Neural progenitor cell (in vitro differentiated cells): ENCODE measurements around the gene RASA1.
"Not testable (repeated sequence)": the region's sequence is repeated elsewhere in the genome, so short reads cannot be mapped to it uniquely, and the experiment has no call there.

ENCODE experiments used
- EZH2 ChIP-seq: fragments of 200-600 bp; sonication (generic); IDR thresholded peaks from 2 replicates; pipeline ENCODE4 v1.6.1; 2017; ENCODE audit warnings: antibody characterized with exemption, mild to moderate bottlenecking, moderate library complexity
- TF ChIP-seq, protein P1 (sequence below): fragments of 200-600 bp; sonication (generic); IDR thresholded peaks from 2 replicates; pipeline ENCODE4 v1.5.1; 2017; ENCODE audit warnings: antibody characterized with exemption, mild to moderate bottlenecking

GRCh38 chr5:87287266-87287665 lies 19.6 kb downstream of the RASA1 start:
- TF ChIP-seq, protein P1, sequence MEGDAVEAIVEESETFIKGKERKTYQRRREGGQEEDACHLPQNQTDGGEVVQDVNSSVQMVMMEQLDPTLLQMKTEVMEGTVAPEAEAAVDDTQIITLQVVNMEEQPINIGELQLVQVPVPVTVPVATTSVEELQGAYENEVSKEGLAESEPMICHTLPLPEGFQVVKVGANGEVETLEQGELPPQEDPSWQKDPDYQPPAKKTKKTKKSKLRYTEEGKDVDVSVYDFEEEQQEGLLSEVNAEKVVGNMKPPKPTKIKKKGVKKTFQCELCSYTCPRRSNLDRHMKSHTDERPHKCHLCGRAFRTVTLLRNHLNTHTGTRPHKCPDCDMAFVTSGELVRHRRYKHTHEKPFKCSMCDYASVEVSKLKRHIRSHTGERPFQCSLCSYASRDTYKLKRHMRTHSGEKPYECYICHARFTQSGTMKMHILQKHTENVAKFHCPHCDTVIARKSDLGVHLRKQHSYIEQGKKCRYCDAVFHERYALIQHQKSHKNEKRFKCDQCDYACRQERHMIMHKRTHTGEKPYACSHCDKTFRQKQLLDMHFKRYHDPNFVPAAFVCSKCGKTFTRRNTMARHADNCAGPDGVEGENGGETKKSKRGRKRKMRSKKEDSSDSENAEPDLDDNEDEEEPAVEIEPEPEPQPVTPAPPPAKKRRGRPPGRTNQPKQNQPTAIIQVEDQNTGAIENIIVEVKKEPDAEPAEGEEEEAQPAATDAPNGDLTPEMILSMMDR: not testable (repeated sequence)
- not testable (repeated sequence) for TF ChIP-seq EZH2
